B cell (primary cell): Measurements from ENCODE around the gene TMEM253.

Source experiments
- EZH2 ChIP-seq: IDR thresholded peaks from 2 replicates; pipeline ENCODE4 v1.6.1; 2012; ENCODE audit warnings: borderline replicate concordance, low read depth, mild to moderate bottlenecking, moderate library complexity, low read length; ENCODE audit not compliant: insufficient read depth, poor library complexity, severe bottlenecking
- TF ChIP-seq, protein P1 (sequence below): fragments of 200-600 bp; IDR thresholded peaks from one replicate; pipeline ENCODE4 v1.8.0; 2022; ENCODE audit warnings: antibody characterized with exemption, mild to moderate bottlenecking

DNA sequence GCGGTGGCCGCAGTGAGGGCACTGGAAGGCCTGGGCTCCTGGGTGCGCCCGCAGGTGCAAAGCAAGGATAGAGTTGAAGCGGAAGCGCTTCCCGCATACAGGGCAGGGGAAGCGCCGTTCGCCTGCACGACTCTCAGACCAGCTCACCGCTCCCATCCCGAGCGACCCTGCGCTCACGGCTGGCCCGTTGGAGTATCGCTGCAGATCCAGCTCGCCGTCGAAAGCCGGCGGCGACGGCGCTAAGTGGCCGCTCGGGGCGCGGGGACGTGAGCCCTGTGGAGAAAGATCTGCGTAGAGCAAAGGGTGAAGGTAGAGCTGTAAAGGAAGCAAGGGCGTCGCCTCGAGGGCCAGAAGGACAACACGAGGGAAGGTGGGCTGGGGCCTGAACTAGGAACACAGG, 7.8 kb upstream of the TMEM253 start:
- TF ChIP-seq, protein P1, sequence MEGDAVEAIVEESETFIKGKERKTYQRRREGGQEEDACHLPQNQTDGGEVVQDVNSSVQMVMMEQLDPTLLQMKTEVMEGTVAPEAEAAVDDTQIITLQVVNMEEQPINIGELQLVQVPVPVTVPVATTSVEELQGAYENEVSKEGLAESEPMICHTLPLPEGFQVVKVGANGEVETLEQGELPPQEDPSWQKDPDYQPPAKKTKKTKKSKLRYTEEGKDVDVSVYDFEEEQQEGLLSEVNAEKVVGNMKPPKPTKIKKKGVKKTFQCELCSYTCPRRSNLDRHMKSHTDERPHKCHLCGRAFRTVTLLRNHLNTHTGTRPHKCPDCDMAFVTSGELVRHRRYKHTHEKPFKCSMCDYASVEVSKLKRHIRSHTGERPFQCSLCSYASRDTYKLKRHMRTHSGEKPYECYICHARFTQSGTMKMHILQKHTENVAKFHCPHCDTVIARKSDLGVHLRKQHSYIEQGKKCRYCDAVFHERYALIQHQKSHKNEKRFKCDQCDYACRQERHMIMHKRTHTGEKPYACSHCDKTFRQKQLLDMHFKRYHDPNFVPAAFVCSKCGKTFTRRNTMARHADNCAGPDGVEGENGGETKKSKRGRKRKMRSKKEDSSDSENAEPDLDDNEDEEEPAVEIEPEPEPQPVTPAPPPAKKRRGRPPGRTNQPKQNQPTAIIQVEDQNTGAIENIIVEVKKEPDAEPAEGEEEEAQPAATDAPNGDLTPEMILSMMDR, result no peak
- TF ChIP-seq EZH2, result no peak
